Stimulated activated naive CD8-positive, alpha-beta T cell treated with anti-CD3 and anti-CD28 coated beads, Interleukin-15, Interleukin-2, amounts not matched to agents 100 ng/mL and 50 ng/mL, for 24 hours (primary cell): Measurements from ENCODE around the gene HTT.

Experiments used
- H3K27ac Mint-ChIP-seq: one replicate; pipeline ENCODE4 v1.8.0; 2021; ENCODE audit warnings: mild to moderate bottlenecking, mixed read lengths
- H3K27me3 Mint-ChIP-seq: one replicate; pipeline ENCODE4 v1.8.0; 2021; ENCODE audit warnings: mixed read lengths
- H3K36me3 Mint-ChIP-seq: one replicate; pipeline ENCODE4 v1.8.0; 2021; ENCODE audit warnings: low read depth, mixed read lengths
- H3K4me1 Mint-ChIP-seq: one replicate; pipeline ENCODE4 v1.8.0; 2021; ENCODE audit warnings: low read depth, mixed read lengths
- H3K4me3 Mint-ChIP-seq: one replicate; pipeline ENCODE4 v1.8.0; 2021; ENCODE audit warnings: mild to moderate bottlenecking, mixed read lengths
- H3K9me3 Mint-ChIP-seq: one replicate; pipeline ENCODE4 v1.8.0; 2021; ENCODE audit warnings: mixed read lengths

The HTT gene

DNA sequence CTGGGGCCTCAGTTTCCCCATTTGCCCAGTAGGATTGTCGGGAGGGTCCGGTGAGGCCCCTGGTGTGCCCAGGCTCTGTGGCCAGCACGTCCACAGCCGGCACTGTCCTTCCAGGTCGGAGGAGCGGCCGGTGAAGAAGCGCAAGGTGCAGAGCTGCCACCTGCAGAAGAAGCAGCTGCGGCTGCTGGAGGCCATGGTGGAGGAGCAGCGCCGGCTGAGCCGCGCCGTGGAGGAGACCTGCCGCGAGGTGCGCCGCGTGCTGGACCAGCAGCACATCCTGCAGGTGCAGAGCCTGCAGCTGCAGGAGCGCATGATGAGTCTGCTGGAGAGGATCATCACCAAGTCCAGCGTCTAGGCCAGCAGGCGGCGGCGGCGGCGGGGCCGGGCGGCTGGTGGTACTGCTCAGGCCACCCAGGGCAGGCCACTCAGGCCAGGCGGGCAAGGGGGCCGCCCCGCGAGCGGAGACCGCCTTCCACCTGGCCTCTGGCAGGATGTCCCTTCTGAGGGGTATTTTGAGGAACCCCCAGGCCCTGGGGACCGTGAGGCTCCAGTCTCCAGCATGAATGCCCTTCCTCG is 181.2 kb downstream of the HTT start:
- Mint-ChIP-seq H3K4me1 (no peaks in the 10 kb centered on the region), H3K27ac (no peak overlapping the region), H3K36me3 (no peaks in the 10 kb centered on the region), H3K9me3 (no peaks in the 10 kb centered on the region), H3K4me3 (no peak overlapping the region), H3K27me3 (no peaks in the 10 kb centered on the region)

DNA sequence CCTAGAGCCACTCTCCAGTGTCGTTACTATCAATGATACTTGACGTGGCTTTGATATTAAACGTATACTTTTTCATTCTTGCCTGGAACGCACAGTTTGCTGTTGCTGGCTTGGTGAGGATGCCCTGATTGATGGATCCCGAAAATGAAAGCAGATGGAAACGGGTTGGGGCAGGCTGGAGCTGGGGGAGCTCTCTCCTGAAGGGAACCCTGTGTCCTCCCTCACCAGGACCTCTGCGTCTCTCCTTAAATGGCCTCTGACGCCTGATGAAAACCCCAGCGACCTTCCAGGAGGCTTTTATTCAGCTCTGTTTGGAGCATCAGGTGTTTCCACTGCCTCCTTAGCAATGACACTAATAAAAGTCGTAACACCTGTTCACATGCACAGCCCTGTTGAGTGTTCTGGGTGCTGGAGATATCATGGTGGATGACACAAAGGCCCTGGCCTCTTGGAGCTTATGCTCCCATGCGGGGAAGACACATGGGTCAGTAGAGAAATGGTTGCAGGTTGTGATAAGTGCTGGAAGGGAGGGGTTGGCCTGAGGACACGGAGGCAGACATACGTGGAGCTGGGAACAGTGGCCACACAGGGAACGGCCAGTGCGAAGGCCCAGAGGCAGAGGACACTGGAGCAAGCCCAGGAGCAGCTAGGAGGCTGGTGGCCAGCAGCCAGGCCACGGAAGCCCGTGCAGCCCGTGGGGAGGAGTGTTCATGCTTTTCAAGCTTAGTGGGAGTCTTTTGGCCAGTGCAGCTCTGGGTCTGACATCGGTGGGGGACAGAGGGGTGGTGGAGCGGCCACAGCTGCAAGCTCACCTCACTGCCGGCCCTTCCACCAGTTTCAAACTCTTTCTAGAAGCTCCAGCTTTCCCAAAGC is 182.0 kb downstream of the HTT start:
- H3K27ac Mint-ChIP-seq: no peak overlapping the region
- H3K4me3 Mint-ChIP-seq: no peak overlapping the region
- H3K36me3 Mint-ChIP-seq: no peaks in the 10 kb centered on the region
- no peaks in the 10 kb centered on the region for H3K27me3 Mint-ChIP-seq
- no peaks in the 10 kb centered on the region for H3K9me3 Mint-ChIP-seq
- no peaks in the 10 kb centered on the region for H3K4me1 Mint-ChIP-seq

DNA sequence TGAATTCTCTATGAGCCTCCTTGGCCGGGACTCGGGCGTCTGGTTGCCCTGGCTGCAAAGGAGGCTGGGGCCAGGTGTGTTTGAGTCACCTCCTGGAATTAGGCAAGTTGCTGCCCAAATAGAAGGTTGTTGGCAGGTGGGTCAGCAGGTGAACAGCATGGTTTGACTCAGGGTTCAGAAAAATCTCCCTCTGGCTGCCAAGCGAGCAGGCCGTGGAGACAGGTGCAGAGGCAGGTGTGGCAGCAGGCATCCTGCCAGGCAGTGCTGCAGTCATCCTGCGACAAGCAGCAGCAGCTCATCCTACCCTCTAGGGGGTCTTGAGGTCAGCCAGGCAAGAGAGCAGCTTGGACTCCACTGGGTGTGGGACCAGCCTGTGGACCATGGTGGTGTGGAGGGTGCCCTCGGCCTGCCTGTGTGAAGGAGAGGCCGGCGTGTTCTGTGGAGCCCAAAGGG is 182.6 kb downstream of the HTT start:
- Mint-ChIP-seq H3K27ac (no peak overlapping the region), H3K27me3 (no peaks in the 10 kb centered on the region), H3K36me3 (no peaks in the 10 kb centered on the region)

DNA sequence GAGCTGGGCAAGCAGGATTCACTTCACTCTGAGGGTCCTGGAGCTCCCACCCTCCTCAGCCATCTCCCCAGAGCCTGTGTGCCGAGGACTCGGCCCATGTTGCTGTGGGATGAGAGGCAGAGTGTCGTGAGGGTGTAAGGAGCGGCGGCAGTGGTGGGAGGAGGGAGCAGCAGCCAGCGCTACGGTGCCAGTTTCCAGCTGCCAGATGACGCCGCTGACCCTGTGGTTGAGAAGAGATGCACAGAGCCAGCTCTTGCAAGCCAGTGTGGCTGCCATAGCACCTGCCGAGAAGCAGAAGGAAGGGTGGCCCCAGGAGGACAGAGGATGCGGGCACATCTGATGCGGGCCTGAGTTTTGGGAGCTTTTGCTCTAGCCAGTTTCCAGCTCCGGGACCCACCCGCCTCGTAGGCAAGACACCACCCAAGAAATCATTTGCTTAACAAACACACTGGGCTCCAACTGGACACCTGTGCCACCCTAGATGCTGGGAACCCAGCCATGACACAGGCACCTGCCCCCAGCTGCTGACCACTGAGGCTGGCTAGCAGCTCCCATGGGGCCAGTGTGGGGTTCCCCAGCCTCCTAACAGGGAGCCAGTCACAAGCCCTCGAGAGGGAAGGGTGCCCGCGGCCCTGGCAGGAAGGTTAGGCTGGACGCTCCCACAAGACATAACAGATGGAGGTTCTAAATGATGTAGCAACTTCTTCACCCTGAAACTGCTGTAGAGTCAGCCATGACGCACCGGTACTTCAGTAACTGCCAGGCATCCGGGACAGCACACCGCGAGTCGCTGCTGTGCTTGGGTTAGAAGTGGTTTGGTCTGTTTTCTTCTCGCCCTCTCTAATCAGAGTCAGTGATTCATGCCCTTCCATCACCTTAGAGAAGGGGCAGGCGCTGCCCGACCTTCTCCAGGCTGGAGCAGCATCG is 183.3 kb downstream of the HTT start:
- Mint-ChIP-seq H3K27ac (no peak overlapping the region), H3K27me3 (no peaks in the 10 kb centered on the region), H3K9me3 (no peaks in the 10 kb centered on the region), H3K4me3 (no peak overlapping the region), H3K4me1 (no peaks in the 10 kb centered on the region), H3K36me3 (no peaks in the 10 kb centered on the region)

More for the DNA sequence above, 182.6 kb downstream of the HTT start:
- Mint-ChIP-seq H3K4me3 (no peak overlapping the region), H3K9me3 (no peaks in the 10 kb centered on the region), H3K4me1 (no peaks in the 10 kb centered on the region)

DNA sequence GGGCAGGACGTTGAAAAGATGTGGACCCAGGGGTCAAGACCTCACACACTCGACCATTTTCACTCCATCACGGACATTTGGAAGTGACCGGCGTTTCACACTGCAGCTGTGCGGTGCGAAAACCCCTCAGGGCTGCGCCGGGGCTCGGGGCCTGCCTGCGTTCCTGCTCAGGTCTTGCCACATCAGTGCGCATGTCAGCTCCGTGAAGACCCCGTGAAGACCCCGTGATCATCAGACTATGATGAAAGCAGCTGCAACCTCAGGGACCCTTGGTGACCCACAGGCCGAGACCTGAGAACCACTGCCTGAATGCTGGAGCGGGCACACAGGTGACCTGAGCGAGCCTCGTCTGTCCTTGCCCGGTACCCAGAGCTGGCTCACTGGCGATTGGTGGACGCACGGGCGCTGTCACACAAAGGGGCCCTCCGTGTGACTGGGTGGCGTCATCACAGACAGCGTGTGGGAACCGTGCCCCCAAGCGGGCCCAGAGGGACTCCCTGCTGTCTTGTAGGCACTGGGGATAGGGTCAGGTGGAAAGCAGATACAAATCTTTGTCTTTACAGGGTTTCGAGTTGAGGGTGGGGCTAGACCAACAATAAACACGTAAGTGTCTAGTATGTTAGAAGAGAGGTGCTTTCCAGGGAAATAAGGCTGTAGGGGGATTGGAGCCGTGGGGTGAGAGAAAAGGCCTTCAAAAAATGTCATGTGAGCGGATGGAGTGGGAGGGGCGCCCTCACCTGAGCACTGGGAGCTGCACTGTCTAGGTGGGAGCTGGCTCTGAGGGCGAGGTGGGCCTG is 187.1 kb downstream of the HTT start:
- Mint-ChIP-seq H3K27me3 (no peaks in the 10 kb centered on the region), H3K4me3 (no peak overlapping the region), H3K27ac (no peak overlapping the region), H3K4me1 (no peaks in the 10 kb centered on the region), H3K36me3 (no peaks in the 10 kb centered on the region), H3K9me3 (no peaks in the 10 kb centered on the region)

DNA sequence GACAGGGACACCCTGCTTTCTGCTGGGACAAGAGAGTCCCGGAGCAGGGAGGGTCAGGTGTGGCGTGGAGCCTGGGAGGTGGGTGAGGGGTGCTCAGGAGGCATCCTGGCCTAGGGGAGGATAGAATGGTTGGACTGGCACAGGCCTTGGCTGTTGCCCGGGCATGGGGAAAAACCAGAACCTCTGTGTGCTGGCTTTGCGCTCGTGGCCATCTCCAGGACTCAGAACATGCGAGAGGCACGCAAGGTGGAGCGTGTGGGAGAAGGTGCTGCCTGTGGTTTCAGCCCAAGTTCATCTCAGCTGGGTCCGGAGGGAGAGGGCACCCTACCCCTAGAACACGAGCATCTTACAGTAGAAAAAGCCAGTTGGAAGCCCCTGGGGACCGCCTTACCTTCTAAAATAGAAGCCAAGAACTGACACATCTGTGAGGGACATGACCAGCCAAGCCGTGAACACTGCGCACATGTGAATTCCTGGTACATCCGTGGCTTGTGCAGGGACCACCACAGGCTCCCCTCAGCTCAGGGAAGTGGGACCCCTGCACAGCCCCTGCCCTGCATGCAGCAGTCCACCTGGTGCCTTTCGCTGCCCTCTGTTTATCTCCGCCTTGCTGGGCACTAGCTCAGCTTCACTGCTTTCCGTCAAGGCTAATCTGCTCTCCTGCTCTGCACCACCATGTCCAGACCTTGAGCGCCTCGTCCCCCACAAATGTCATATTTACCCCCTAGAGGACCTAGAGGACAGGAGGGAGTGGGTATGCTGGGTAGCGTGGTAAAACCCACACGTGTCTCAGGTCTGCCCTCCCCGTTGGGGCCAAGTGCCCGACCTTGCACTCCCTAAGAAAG is 187.9 kb downstream of the HTT start:
- Mint-ChIP-seq H3K27me3 (no peaks in the 10 kb centered on the region), H3K27ac (no peak overlapping the region), H3K4me3 (no peak overlapping the region), H3K36me3 (no peaks in the 10 kb centered on the region), H3K4me1 (no peaks in the 10 kb centered on the region), H3K9me3 (no peaks in the 10 kb centered on the region)

DNA sequence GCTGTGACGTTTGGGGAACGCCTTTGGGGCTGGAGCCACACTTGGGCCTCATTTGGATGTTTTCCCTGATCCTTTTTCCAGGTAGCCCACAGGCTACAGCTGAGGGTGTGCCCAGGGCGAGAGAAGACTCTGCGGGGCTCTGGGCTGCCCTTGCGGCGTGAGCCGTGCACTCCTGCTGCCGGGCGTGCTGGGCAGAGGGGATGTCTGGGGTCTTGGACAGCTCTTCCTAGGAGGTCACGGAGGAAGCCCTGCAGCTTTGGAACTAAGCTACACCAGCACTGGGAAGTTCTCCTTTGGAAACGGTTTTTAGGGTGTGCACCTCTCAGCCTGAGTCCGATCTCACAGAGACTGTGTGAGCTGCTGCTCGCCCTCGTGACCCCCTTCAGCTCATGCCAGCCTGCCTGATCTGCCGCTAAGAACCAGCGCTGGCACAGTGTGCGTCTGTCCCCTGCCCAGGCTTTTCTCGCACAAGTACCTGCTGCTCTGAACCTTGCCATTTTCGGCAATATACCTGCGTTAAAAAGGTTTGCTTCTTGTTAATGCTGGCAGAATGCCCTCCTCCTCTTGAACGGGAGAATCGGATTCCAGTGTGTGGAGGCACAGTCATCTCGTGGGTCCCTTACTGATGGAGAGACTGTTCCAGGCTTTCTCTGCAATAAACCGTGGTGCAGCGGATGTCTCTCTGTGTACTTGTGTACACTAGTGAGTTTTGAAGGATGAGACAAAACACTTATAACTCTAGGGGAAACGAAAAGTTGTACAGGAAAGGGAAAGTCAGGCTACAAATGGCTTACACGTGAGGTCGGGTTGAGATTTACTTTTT is 188.8 kb downstream of the HTT start:
- no peaks in the 10 kb centered on the region for H3K27me3 Mint-ChIP-seq
- H3K36me3 Mint-ChIP-seq: no peaks in the 10 kb centered on the region
- no peak overlapping the region for H3K4me3 Mint-ChIP-seq
- no peak overlapping the region for H3K27ac Mint-ChIP-seq
- no peaks in the 10 kb centered on the region for H3K9me3 Mint-ChIP-seq
- H3K4me1 Mint-ChIP-seq: no peaks in the 10 kb centered on the region

DNA sequence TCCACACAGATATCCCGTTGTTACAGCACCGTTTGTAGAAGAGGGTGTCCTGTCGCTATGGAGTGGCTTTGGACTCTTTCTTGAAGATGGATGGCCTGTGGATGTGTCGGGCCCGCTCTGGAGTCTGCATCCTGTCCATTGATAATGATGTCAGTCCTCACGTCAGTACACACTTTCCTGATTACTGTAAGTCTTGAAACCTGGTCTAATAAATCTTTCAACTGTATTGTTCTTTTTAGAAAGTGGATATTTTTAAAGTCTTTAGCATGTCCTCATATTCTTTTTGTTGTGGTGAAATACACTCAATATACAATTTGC is 189.4 kb downstream of the HTT start:
- H3K27me3 Mint-ChIP-seq: no peaks in the 10 kb centered on the region
- H3K27ac Mint-ChIP-seq: no peak overlapping the region
- no peaks in the 10 kb centered on the region for H3K36me3 Mint-ChIP-seq
- H3K9me3 Mint-ChIP-seq: no peaks in the 10 kb centered on the region
- no peak overlapping the region for H3K4me3 Mint-ChIP-seq
- H3K4me1 Mint-ChIP-seq: no peaks in the 10 kb centered on the region

DNA sequence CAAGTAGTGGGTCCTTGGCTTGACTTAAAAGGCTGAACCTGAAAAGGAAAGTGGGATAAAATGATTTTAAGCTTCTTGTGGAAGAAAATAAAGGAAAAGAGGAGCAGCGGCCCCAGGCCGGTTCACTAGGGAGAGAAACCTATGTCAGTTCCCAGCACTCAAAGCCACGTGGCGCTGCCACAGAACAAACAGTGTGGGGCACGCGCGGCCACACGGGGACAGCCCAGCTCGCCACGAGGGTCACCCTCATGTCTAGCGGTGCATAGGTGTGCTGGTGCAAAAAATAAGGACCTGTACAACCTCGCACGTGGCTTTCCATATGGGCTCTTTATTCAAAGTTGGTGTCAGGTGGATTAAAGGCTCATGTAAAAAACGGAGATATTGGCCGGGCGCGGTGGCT is 191.6 kb downstream of the HTT start:
- Mint-ChIP-seq H3K4me3 (no peak overlapping the region), H3K4me1 (no peaks in the 10 kb centered on the region), H3K36me3 (no peaks in the 10 kb centered on the region)

DNA sequence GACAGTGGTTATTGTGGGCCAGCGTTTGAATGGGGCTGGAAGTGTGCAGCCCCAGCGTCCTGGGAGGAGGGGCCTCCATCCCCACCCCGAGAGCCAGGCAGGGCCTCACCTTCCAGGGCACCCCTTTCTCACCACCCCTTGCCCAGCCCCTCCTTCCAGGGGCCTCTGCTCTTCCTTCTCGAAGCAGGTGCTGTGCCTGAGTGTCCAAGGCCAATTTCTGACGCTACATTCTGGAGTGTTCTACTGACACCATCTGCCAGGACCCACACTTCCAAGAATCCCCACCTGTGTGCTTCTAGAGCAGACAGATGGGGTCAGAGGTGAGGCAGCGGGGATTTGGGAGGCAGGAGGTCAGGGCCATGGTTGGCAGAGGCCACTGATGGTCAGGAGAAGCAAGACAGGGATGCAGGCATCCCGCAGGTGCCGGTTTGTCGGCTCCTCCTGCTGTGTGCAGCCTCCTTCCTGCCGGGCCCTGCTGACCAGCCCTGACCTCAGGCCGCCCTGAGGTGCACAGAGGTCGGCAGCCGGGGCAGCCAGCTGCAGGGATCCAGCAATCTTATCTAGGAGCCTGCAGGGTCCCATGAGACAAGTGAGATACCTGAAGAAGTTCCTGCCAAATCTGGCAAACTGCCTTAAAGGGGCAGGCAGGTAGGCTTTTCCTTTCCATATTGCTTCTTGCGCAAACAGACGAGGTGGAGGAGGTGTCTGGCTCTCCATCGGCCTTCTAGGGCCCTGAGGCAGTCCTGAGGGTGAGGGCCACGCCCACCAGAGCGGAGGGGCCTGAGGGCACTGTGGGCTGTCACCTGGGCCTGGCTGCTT is 193.3 kb downstream of the HTT start:
- Mint-ChIP-seq H3K4me3 (no peak overlapping the region), H3K9me3 (no peaks in the 10 kb centered on the region), H3K27me3 (no peaks in the 10 kb centered on the region), H3K36me3 (no peaks in the 10 kb centered on the region), H3K27ac (no peak overlapping the region), H3K4me1 (no peaks in the 10 kb centered on the region)

More for the DNA sequence above, 191.6 kb downstream of the HTT start:
- Mint-ChIP-seq H3K27ac (no peak overlapping the region), H3K27me3 (no peaks in the 10 kb centered on the region), H3K9me3 (no peaks in the 10 kb centered on the region)

DNA sequence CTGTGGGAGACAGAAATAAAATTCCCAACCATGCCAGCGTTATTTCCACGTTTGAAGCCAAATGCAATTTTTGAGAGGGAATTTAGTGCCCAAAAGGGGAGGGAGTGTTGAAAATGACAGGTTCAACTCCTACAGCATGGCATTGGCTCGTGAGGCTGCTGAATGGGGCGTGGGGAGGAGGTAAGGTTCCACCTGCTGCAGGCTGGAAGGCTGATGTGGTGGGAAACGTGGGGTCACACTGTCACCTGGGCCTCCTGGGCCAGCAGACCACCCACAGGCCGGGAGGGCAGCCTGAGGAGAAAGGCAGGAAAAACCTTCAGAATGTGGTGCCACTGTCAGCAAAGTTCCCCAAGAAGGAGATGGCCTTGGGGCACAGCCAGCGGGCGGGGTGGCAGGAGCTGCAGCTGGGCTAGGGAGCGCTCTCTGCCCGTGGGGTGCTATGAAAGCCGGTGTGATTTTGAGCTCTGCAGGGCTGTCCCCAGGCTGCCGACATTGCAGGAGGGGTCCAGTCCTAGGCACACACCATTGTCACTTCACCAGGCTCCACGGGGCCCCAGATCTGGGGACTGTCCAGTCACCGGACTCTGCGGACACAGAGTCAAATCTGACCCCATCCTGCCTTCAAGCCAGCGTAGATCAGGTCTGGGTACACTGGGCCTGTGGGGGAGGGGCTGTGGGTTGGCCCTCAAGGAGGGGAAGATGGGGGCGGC is 194.1 kb downstream of the HTT start:
- H3K4me1 Mint-ChIP-seq: no peaks in the 10 kb centered on the region
- no peak overlapping the region for H3K27ac Mint-ChIP-seq
- peaks cover 3% of the 10 kb centered on the region for H3K9me3 Mint-ChIP-seq
- H3K36me3 Mint-ChIP-seq: no peaks in the 10 kb centered on the region
- H3K4me3 Mint-ChIP-seq: no peak overlapping the region
- H3K27me3 Mint-ChIP-seq: no peaks in the 10 kb centered on the region
